Duodenal mucosa (tissue), 2 donors: ENCODE results near the gene EYA2.

Source experiments
- H3K27ac ChIP-seq: one replicate; pipeline ENCODE4 v1.7.0; 2013; ENCODE audit warnings: low read depth, low read length
- H3K27me3 ChIP-seq, 2 donors: one replicate each; pipeline ENCODE4 v1.7.0; 2013; ENCODE audit warnings: low read length in 2 of 2, control low read depth in 1 of 2; ENCODE audit not compliant: insufficient read depth in 2 of 2, control insufficient read depth in 1 of 2
- H3K36me3 ChIP-seq, 2 donors: one replicate each; pipeline ENCODE4 v1.7.0; 2013; ENCODE audit warnings: low read length in 2 of 2, control low read depth in 1 of 2; ENCODE audit not compliant: insufficient read depth in 2 of 2, control insufficient read depth in 1 of 2
- H3K4me1 ChIP-seq, 2 donors: one replicate each; pipeline ENCODE4 v1.7.0; 2013; ENCODE audit warnings: low read length in 2 of 2, control low read depth in 1 of 2; ENCODE audit not compliant: insufficient read depth in 2 of 2, control insufficient read depth in 1 of 2
- H3K4me3 ChIP-seq, 2 donors: one replicate each; pipeline ENCODE4 v1.7.0; 2013; ENCODE audit warnings: low read length in 2 of 2, low read depth in 1 of 2
- H3K9ac ChIP-seq, 2 donors: one replicate each; pipeline ENCODE4 v1.7.0; 2013; ENCODE audit warnings: low read length in 2 of 2, low read depth in 1 of 2
- H3K9me3 ChIP-seq, 2 donors: one replicate each; pipeline ENCODE4 v1.7.0; 2013; ENCODE audit warnings: low read length in 2 of 2, control low read depth in 1 of 2; ENCODE audit not compliant: control insufficient read depth in 1 of 2

The EYA2 gene

GRCh38 chr20:47125758-47126591 lies 231.3 kb downstream of the EYA2 start:
- Histone ChIP-seq H3K36me3 (no peaks in the 10 kb centered on the region), H3K4me3 (no peak overlapping the region), H3K9me3 (no peaks in the 10 kb centered on the region), H3K9ac (no peak overlapping the region), H3K27ac (no peak overlapping the region), H3K27me3 (peaks cover 0 to 14% of the 10 kb centered on the region in 2 donors), H3K4me1 (peaks cover 0 to 7% of the 10 kb centered on the region in 2 donors)

- no peak overlapping the region for H3K9ac ChIP-seq
- H3K27ac ChIP-seq, result no peak overlapping the region
- no peaks in the 10 kb centered on the region for H3K9me3 ChIP-seq
- H3K4me1 ChIP-seq, result peaks cover 0 to 7% of the 10 kb centered on the region in 2 donors
- H3K4me3 ChIP-seq, result no peak overlapping the region
- H3K27me3 ChIP-seq, result peaks cover 0 to 14% of the 10 kb centered on the region in 2 donors
- H3K36me3 ChIP-seq, result no peaks in the 10 kb centered on the region
These were observed 232.1 kb downstream of the EYA2 start for GRCh38 chr20:47126709-47127108.

GRCh38 chr20:47127546-47127945 lies 232.9 kb downstream of the EYA2 start:
- peaks cover 0 to 7% of the 10 kb centered on the region in 2 donors for H3K4me1 ChIP-seq

GRCh38 chr20:47127999-47128398 lies 233.4 kb downstream of the EYA2 start:
- H3K27me3 ChIP-seq, result peaks cover 0 to 14% of the 10 kb centered on the region in 2 donors
- H3K4me3 ChIP-seq, result no peak overlapping the region
- no peak overlapping the region for H3K9ac ChIP-seq
- H3K9me3 ChIP-seq, result no peaks in the 10 kb centered on the region
- peaks cover 0 to 7% of the 10 kb centered on the region in 2 donors for H3K4me1 ChIP-seq
- H3K27ac ChIP-seq, result no peak overlapping the region
- H3K36me3 ChIP-seq, result no peaks in the 10 kb centered on the region

More at GRCh38 chr20:47127546-47127945, 232.9 kb downstream of the EYA2 start:
- no peak overlapping the region for H3K4me3 ChIP-seq
- H3K27ac ChIP-seq, result no peak overlapping the region
- peaks cover 0 to 14% of the 10 kb centered on the region in 2 donors for H3K27me3 ChIP-seq
- no peaks in the 10 kb centered on the region for H3K9me3 ChIP-seq
- no peaks in the 10 kb centered on the region for H3K36me3 ChIP-seq
- no peak overlapping the region for H3K9ac ChIP-seq

GRCh38 chr20:47129306-47129705 lies 234.7 kb downstream of the EYA2 start:
- peaks cover 0 to 14% of the 10 kb centered on the region in 2 donors for H3K27me3 ChIP-seq
- H3K36me3 ChIP-seq, result no peaks in the 10 kb centered on the region
- no peak overlapping the region for H3K27ac ChIP-seq
- no peak overlapping the region for H3K4me3 ChIP-seq
- peaks cover 0 to 7% of the 10 kb centered on the region in 2 donors for H3K4me1 ChIP-seq
- no peaks in the 10 kb centered on the region for H3K9me3 ChIP-seq
- no peak overlapping the region for H3K9ac ChIP-seq

GRCh38 chr20:47133809-47134456 lies 239.3 kb downstream of the EYA2 start:
- Histone ChIP-seq H3K9me3 (no peaks in the 10 kb centered on the region), H3K4me1 (no peaks in the 10 kb centered on the region), H3K36me3 (no peaks in the 10 kb centered on the region), H3K27me3 (peaks cover 0 to 3% of the 10 kb centered on the region in 2 donors), H3K9ac (no peak overlapping the region), H3K4me3 (no peak overlapping the region), H3K27ac (no peak overlapping the region)

- H3K27ac ChIP-seq, result no peak overlapping the region
- no peaks in the 10 kb centered on the region for H3K4me1 ChIP-seq
- no peaks in the 10 kb centered on the region for H3K9me3 ChIP-seq
- no peak overlapping the region for H3K9ac ChIP-seq
- H3K36me3 ChIP-seq, result no peaks in the 10 kb centered on the region
- H3K27me3 ChIP-seq, result no peaks in the 10 kb centered on the region
- H3K4me3 ChIP-seq, result no peak overlapping the region
These were observed 242.1 kb downstream of the EYA2 start for GRCh38 chr20:47136782-47137181.

- H3K36me3 ChIP-seq, result no peaks in the 10 kb centered on the region
- H3K4me3 ChIP-seq, result no peak overlapping the region
- no peaks in the 10 kb centered on the region for H3K4me1 ChIP-seq
- H3K9ac ChIP-seq, result no peak overlapping the region
- H3K27me3 ChIP-seq, result no peaks in the 10 kb centered on the region
- H3K27ac ChIP-seq, result no peak overlapping the region
- H3K9me3 ChIP-seq, result no peaks in the 10 kb centered on the region
These were observed 242.7 kb downstream of the EYA2 start for GRCh38 chr20:47137231-47137870.

GRCh38 chr20:47139934-47140535 lies 245.4 kb downstream of the EYA2 start:
- H3K9ac ChIP-seq, result no peak overlapping the region
- no peaks in the 10 kb centered on the region for H3K27me3 ChIP-seq

More at GRCh38 chr20:47139934-47140535, 245.4 kb downstream of the EYA2 start:
- Histone ChIP-seq H3K9me3 (no peaks in the 10 kb centered on the region), H3K27ac (no peak overlapping the region), H3K36me3 (no peaks in the 10 kb centered on the region), H3K4me1 (no peaks in the 10 kb centered on the region), H3K4me3 (no peak overlapping the region)
